ENCODE measurements around the gene ITGA1. TPM values are rescaled to one million over a fixed set of nuclear protein-coding genes. Genes with fewer than 3 reads are reported as not detected.
A peak's percentile ranks its signal among the peaks of the same experiment; 100 is the strongest.

ITGA1 gene
- total and polyA plus RNA-seq, 2 donors (not counting 1 experiment from before 2014, with no cell fraction given), result 12.6 to 115 TPM

- Histone ChIP-seq H2AFZ (ENCODE audit: low read length) (no peak overlapping the region), H3K9ac (ENCODE audit: insufficient read depth, low read length) (no peak overlapping the region), H3K36me3 (ENCODE audit: control insufficient read depth, insufficient read depth, low read length) (no peaks in the 10 kb centered on the region)
These were observed 164.8 kb downstream of the ITGA1 start for GRCh38 chr5:52952483-52952882.

DNA sequence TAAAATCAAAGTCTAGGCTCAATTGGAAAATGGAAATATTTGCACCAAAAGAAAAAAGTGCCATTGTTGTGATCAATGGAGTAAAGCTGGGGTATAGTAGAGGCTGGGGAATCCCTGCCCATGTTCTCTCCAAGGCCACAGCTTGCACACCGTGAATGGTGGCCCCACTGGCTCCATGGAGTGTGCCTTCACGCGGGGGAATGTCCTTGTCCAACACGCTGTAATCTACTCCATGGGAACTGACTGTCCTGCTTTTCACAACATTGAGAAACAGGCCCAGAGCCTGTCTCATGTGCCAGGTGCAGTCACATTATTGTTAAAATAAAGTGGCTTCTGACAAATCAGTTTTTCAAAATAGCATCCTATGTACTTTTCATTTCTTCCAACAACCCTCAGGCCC lies 168.3 kb downstream of the ITGA1 start:
- H3K9me3 ChIP-seq (ENCODE audit: control insufficient read depth, insufficient read depth, low read depth, low read length), result no peaks in the 10 kb centered on the region
- H3K4me1 ChIP-seq (ENCODE audit: control insufficient read depth, extremely low read depth, insufficient read depth, low read length), result no peaks in the 10 kb centered on the region
- H4K20me1 ChIP-seq (ENCODE audit: control insufficient read depth, extremely low read depth, insufficient read depth, low read length), result no peaks in the 10 kb centered on the region
- TF ChIP-seq, protein P1, sequence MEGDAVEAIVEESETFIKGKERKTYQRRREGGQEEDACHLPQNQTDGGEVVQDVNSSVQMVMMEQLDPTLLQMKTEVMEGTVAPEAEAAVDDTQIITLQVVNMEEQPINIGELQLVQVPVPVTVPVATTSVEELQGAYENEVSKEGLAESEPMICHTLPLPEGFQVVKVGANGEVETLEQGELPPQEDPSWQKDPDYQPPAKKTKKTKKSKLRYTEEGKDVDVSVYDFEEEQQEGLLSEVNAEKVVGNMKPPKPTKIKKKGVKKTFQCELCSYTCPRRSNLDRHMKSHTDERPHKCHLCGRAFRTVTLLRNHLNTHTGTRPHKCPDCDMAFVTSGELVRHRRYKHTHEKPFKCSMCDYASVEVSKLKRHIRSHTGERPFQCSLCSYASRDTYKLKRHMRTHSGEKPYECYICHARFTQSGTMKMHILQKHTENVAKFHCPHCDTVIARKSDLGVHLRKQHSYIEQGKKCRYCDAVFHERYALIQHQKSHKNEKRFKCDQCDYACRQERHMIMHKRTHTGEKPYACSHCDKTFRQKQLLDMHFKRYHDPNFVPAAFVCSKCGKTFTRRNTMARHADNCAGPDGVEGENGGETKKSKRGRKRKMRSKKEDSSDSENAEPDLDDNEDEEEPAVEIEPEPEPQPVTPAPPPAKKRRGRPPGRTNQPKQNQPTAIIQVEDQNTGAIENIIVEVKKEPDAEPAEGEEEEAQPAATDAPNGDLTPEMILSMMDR (conservative IDR thresholded peaks at IDR 0.05 in 1 of 2, IDR thresholded peaks at IDR 0.05 in 1 of 2; ENCODE audit: low read depth in 1 of 2, low read length in 2 of 2), result no peak
- no peak for TF ChIP-seq EZH2 (IDR thresholded peaks at IDR 0.05; ENCODE audit: low read length, missing control alignments)
- H3K4me3 ChIP-seq (replicated peaks in 1 of 4; ENCODE audit: control extremely low read depth in 1 of 4, insufficient read depth in 1 of 4, low read depth in 3 of 4, low read length in 4 of 4), result no peak overlapping the region
- no peak overlapping the region for H3K9ac ChIP-seq (ENCODE audit: insufficient read depth, low read length)
- no peaks in the 10 kb centered on the region for H3K27me3 ChIP-seq (ENCODE audit: control insufficient read depth, insufficient read depth, low read length)
- no peak for DNase-seq (ENCODE audit: low read depth in 2 of 2)
- no peaks in the 10 kb centered on the region for H3K36me3 ChIP-seq (ENCODE audit: control insufficient read depth, insufficient read depth, low read length)
- no peak overlapping the region for H2AFZ ChIP-seq (ENCODE audit: low read length)
- no peak overlapping the region for H3K4me2 ChIP-seq (ENCODE audit: extremely low read depth, insufficient read depth, low read length)
- H3K27ac ChIP-seq (ENCODE audit: insufficient read depth, low read length), result no peak overlapping the region
- H3K79me2 ChIP-seq (ENCODE audit: control insufficient read depth, insufficient read depth, low read length), result no peaks in the 10 kb centered on the region

More at GRCh38 chr5:52952483-52952882, 164.8 kb downstream of the ITGA1 start:
- Histone ChIP-seq H4K20me1 (ENCODE audit: control insufficient read depth, extremely low read depth, insufficient read depth, low read length) (no peaks in the 10 kb centered on the region), H3K4me1 (ENCODE audit: control insufficient read depth, extremely low read depth, insufficient read depth, low read length) (peaks cover under 1% of the 10 kb centered on the region), H3K4me3 (replicated peaks in 1 of 4; ENCODE audit: control extremely low read depth in 1 of 4, insufficient read depth in 1 of 4, low read depth in 3 of 4, low read length in 4 of 4) (no peak overlapping the region), H3K27me3 (ENCODE audit: control insufficient read depth, insufficient read depth, low read length) (no peaks in the 10 kb centered on the region), H3K27ac (ENCODE audit: insufficient read depth, low read length) (no peak overlapping the region), H3K79me2 (ENCODE audit: control insufficient read depth, insufficient read depth, low read length) (no peaks in the 10 kb centered on the region), H3K4me2 (ENCODE audit: extremely low read depth, insufficient read depth, low read length) (no peak overlapping the region), H3K9me3 (ENCODE audit: control insufficient read depth, insufficient read depth, low read depth, low read length) (no peaks in the 10 kb centered on the region)
- DNase-seq (ENCODE audit: low read depth in 2 of 2), result no peak
- TF ChIP-seq, protein P1 (conservative IDR thresholded peaks at IDR 0.05 in 1 of 2, IDR thresholded peaks at IDR 0.05 in 1 of 2; ENCODE audit: low read depth in 1 of 2, low read length in 2 of 2), result no peak
- no peak for TF ChIP-seq EZH2 (IDR thresholded peaks at IDR 0.05; ENCODE audit: low read length, missing control alignments)

DNA sequence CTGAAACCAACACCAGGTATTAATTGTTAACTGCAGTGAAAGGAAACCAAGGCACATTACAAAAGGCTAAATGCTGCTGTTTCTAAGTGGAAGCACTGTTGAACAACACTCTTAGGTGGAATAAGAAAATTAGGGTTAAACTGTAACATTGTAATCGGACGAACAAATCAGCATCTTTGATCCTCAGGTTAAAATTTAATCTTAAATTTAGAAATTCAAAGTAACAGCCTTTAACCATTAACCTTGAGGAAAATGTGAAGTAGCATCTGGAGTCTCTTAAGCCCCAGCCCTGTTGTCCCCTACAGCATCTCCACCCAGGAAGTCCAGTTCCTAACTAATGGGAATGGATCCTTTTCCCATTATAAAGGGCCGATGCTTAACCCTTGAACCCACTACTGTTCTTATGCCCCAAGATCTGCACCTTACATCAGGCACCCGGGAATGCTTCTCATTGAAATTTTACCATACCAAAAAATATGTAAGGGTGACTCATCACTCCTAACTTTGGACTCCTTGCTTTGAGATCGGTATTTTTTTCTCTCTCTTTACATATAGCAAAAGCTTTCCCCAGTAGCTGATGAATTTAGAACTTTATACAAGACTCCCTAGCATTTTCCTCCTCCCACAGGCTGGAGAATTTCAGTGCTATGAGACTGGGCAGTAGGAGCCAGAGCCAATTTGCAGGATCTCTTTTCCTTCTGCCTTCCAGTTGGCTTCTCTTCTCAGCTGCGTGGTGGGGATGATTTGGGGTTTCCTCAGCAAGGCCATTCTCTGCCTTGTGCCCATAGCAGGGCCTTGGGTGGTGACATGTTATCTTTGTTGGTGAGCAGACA lies 169.4 kb downstream of the ITGA1 start:
- Histone ChIP-seq H3K36me3 (ENCODE audit: control insufficient read depth, insufficient read depth, low read length) (no peaks in the 10 kb centered on the region), H3K79me2 (ENCODE audit: control insufficient read depth, insufficient read depth, low read length) (no peaks in the 10 kb centered on the region), H3K9ac (ENCODE audit: insufficient read depth, low read length) (no peak overlapping the region), H3K27me3 (ENCODE audit: control insufficient read depth, insufficient read depth, low read length) (no peaks in the 10 kb centered on the region), H3K4me3 (replicated peaks in 1 of 4; ENCODE audit: control extremely low read depth in 1 of 4, insufficient read depth in 1 of 4, low read depth in 3 of 4, low read length in 4 of 4) (no peak overlapping the region), H3K4me1 (ENCODE audit: control insufficient read depth, extremely low read depth, insufficient read depth, low read length) (no peaks in the 10 kb centered on the region), H4K20me1 (ENCODE audit: control insufficient read depth, extremely low read depth, insufficient read depth, low read length) (no peaks in the 10 kb centered on the region), H3K27ac (ENCODE audit: insufficient read depth, low read length) (no peak overlapping the region), H2AFZ (ENCODE audit: low read length) (no peak overlapping the region), H3K9me3 (ENCODE audit: control insufficient read depth, insufficient read depth, low read depth, low read length) (no peaks in the 10 kb centered on the region), H3K4me2 (ENCODE audit: extremely low read depth, insufficient read depth, low read length) (no peak overlapping the region)
- DNase-seq (ENCODE audit: low read depth in 2 of 2), result peak in 1 of 2 donors; percentile 35
- TF ChIP-seq, protein P1 (conservative IDR thresholded peaks at IDR 0.05 in 1 of 2, IDR thresholded peaks at IDR 0.05 in 1 of 2; ENCODE audit: low read depth in 1 of 2, low read length in 2 of 2), result no peak
- TF ChIP-seq EZH2 (IDR thresholded peaks at IDR 0.05; ENCODE audit: low read length, missing control alignments), result no peak
